GM19395 (cell line): ENCODE results near the gene S100A12.

Experiments
- ATAC-seq: cut with Tn5 transposase; IDR thresholded peaks from one replicate; pipeline ENCODE4 v1.9.1; 2021; ENCODE audit warnings: mild to moderate bottlenecking, moderate library complexity; ENCODE audit not compliant: unreplicated experiment

The S100A12 gene

DNA sequence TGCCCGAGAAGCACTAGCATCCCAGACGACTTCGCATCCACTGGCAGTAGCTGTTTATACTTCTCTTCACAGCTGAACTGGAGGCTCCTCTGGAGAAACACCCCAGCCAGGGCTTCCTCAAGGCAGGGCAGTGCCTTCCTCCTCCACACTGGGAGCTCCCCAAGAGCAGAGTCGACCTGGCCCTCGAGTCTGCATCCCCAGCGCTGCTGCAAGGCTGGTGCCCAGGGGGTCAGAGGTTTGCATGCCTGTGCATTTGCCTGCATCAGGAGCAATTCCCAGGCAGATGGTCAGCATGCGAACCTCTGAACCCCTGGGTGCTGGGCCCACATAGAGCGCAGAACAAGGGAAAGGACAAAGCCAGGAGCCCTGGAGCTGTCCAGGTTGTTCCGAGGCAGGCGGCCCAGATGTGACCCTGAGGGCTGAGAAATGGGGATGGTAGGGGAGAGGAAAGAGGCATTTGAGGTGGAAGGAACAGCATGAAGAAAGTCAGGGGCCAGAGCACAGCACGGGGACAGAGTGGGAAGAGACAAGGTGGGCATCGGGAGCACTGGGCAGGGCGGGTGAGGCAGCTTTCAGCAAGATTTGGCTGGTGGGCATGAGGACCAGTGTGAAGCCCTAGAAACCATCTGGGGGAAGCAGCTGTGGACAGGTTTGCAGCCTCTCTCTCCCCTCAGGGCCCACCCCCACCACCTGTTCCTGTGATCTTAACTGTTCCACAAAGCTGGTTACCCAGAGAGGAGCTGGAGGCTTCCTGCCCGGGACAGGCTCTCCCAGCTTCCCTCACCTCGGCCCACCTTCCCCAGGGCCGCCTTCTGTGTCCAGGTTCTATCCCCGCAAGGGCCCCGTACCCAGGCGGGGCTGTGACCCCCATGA is 21.9 kb upstream of the S100A12 start:
- ATAC-seq = no peak

GRCh38 chr1:153396461-153396860 is 21.0 kb upstream of the S100A12 start:
- no peak for ATAC-seq

DNA sequence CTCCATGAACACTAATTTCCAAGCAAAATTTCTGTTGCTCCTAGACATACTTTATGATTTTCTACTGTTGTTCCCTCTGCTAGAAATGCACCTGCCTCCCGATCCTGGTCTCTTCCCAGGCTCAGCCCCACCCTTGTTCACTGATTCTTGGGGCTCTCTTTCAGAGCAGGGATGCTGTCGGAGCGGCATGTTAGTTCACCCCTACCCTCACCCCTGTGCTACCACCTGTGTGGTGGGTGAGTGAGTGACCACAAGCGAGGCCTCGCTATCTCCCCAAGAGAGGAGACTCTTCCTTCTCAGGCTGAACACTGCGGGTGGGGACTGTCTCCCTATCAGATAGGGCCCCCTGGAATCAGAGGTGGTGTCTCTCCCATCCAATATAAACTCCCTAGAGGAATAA is 20.4 kb upstream of the S100A12 start:
- no peak for ATAC-seq

DNA sequence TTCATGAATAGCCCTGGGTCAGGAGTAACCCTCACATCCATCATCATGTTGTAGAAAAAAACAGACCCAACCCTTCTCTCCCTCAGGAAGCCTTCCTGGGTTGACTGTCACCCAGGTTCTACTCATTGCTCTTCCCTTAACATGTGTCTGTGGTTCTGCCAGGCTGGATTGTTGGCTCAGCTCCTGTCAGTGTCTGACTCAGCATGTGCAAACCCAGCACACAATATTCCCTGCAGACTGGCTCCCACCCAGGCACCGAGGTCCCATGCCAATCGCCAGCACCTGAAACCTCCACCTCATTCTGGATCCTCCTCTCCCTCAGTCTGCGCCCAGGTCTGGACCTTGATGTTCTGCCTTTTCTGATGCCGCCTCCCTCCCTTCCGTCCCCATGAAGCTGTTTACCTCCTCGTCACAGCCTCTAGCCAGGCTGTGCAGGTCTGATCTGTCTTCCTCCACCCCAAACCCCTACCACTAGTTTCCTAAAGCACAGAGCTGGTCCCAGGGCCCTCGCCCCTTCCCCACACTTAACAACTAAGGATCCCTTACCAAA is 19.8 kb upstream of the S100A12 start:
- no peak for ATAC-seq

GRCh38 chr1:153394391-153394790 is 19.0 kb upstream of the S100A12 start:
- ATAC-seq = no peak

GRCh38 chr1:153393926-153394325 is 18.5 kb upstream of the S100A12 start:
- ATAC-seq = no peak

- ATAC-seq = no peak
Observed at GRCh38 chr1:153392822-153393221, 17.4 kb upstream of the S100A12 start.

DNA sequence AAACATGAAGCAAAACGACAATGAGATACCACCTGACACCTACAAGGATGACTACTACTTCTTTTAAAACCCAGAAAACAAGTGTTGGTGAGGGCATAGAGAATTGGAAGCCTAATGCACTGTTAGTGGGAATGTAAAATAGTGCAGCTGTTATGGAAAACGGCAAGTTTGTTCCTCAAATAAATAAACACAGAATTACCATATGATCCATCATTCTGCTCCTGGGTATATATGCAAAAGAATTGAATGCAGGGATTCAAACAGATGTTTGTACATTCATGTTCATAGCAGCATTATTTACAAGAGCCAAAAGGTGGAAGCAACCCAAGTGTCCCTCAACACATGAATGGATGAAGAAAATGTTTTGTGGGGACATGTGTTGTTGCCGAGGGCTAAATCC is 16.8 kb upstream of the S100A12 start:
- ATAC-seq = no peak

GRCh38 chr1:153390938-153391710 is 15.7 kb upstream of the S100A12 start, which contains the start of gene S100A8:
Gene S100A8, minus strand, starts transcription at chr1:153391073. Its CDS starts 538 bp downstream, at chr1:153390535.
- no peak for ATAC-seq

DNA sequence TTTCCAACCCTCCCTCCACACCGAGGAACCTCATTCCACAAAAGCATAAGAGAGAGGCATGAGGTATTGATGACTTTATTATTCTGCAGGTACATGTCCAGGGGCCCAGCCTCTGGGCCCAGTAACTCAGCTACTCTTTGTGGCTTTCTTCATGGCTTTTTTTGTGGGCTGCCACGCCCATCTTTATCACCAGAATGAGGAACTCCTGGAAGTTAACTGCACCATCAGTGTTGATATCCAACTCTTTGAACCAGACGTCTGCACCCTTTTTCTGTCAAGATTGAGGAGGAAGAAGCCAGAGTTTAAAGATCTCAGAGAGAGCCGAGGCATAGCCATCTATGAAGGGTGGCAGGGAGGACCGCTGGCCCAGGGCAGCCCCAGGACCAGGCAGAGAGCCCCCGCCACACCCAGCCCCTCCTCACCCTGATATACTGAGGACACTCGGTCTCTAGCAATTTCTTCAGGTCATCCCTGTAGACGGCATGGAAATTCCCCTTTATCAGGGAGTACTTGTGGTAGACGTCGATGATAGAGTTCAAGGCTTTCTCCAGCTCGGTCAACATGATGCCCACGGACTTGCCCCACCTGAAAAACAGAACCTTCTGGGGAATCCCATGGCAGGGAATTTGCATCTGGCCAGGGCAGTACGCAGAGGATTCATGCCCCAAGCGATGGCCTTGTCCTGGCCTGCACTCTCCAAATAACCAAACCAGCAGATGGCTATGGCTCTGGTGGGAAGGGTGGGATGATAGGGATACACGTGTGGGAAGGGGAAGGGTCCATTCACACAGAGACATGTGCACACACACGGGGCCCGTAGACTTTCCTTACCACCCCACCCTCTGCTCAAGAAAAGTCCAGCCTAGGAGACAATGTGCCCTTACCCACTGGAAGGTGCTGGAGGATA is 14.8 kb upstream of the S100A12 start:
- ATAC-seq = no peak

- no peak for ATAC-seq
Observed at GRCh38 chr1:153389401-153389800, 14.0 kb upstream of the S100A12 start.

GRCh38 chr1:153387785-153388184 is 12.4 kb upstream of the S100A12 start:
- no peak for ATAC-seq

DNA sequence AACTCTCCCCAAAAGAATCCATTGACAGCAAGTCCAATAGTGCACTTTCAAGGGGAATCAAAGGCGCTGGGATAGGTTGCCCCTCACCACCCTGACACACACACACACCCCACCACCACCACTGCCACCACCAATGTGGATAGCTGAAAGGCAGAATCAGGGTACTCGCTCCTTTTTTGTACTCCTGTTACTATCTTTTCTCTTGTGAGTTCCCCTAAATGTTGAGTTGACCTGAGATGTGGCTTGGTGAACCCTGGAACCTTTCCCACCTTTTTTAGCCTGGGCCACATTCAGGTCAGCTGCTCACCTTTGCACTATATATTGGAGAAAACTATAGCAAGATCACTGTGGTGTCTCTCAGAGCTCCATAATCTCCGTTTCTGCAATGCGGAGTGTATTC is 11.6 kb upstream of the S100A12 start:
- ATAC-seq = no peak

DNA sequence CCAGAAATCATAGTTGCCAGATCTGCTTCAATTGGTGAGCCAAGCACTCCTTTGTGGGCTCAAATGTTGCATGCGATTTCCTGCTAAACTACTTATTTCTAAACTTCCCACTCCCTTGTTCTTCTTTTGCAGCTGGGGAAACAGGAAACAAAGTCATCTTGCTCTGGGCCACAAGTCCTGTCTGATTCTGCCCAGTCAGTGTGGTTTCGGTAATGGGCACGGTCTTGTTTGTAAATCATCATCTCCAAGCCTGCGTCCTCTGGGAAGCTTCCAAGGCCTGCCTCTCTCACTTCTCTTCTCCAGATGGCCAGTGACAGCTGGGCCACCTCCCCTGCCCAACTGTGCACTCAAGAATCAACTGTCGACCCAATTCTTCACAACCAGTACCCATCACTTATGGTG is 11.1 kb upstream of the S100A12 start:
- no peak for ATAC-seq

GRCh38 chr1:153384958-153385580 is 9.6 kb upstream of the S100A12 start:
- ATAC-seq = no peak

DNA sequence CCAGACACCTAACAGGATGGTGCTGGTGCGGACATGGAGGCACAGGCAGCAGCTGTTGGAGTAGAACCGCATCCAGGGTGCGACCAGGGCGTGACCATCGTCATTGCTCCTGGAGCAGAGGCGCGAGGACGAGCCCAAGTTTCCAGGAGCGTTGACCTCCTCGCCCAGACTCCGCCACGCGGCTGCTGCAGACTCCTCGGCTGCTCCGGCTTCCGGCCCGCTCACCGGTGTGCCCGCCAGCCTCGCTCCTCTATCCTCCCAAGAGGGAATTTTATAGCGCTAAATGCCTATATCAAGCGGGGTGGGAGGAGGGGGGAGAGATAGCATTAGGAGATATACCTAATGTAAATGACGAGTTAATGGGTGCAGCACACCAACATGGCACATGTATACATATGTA is 5.3 kb upstream of the S100A12 start:
- ATAC-seq = no peak

- no peak for ATAC-seq
Observed at GRCh38 chr1:153379591-153379990, 4.2 kb upstream of the S100A12 start.

DNA sequence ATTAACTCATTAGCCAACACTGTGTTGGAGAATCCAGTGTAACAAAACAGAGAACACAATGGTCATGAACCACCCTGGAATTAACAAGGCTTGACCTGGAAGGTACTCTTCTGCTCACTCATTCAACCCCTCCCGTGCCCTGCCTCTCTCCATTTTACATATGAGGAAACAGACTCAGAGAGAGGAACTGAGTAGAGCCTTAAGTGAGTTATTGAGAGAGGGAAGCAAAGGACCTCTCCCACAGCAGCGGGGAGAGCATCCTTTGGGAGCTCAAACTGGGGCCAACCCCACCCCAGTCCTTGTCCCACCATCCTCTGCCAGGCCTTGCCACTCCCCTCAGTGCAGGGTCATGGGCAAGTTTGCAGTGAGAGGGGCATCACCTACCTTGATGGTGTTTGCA is 1.4 kb downstream of the S100A12 start:
- ATAC-seq = no peak

DNA sequence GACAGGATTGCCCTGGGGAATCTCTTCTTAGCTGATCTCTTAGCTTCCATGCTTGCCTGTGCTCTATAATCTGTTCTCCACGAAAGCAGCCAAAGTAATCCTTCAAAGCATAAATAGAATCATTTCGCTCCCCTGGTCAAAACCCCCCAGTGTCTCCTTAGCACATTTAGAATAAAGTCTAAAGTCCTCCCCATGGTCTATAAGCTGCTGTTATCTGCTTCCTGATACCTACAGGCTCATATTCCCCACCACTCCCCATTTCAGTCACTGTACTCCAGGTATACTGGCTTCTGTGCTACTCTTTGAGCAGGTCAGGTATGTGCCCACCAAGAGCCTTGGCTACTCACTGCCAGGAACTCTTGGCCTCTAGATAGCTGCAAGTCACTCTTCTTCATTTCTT is 2.9 kb downstream of the S100A12 start:
- no peak for ATAC-seq

- no peak for ATAC-seq
Observed at GRCh38 chr1:153371231-153371630, 4.2 kb downstream of the S100A12 start.
